Epithelial cell of proximal tubule (primary cell): ENCODE measurements around the gene DNLZ. TPM values are rescaled to one million over a fixed set of nuclear protein-coding genes. Genes with fewer than 3 reads are reported as not detected.

Experiments
- DNase-seq: peaks from one replicate; pipeline ENCODE4 v3.0.0-alpha.2; 2011; ENCODE audit warnings: low read depth
- H3K4me3 ChIP-seq: 2 replicates; pipeline ENCODE4 v1.5.1; 2011; ENCODE audit warnings: low read depth, mild to moderate bottlenecking, low read length
- CTCF ChIP-seq: conservative IDR thresholded peaks from 2 replicates; pipeline ENCODE4 v1.5.1; 2012; ENCODE audit warnings: low read depth, mild to moderate bottlenecking, low read length
- total RNA-seq: library from RNA; depleted of rRNA; stranded (reverse); fragments of >200 nt; gene quantifications from 2 replicates; pipeline ENCODE4 v1.2.3, GENCODE V29; 2015

DNLZ gene
- total RNA-seq, 1 donor from 2014 or later = 67.2 TPM

DNA sequence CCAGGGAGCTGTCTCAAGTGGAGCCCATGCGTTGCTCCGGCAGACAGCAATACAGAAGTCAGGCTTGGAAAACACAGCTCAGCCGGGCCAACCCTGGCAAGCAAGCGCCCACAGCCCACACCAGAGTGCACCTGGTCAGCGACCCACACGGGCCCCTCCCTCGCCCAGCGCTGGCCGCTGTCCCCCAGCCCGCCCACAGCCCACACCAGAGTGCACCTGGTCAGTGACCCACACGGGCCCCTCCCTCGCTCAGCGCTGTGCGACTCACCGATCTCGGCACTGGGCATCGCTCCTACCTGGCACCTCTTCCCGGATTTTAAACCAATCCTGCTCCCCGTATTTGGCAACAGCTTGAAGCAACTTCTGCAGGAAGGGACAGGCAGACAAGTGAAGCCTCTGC, 23.7 kb upstream of the DNLZ start:
- no peak for DNase-seq
- H3K4me3 ChIP-seq = no peak overlapping the region
- TF ChIP-seq CTCF = no peak

- TF ChIP-seq CTCF = no peak
- H3K4me3 ChIP-seq = no peak overlapping the region
- no peak for DNase-seq
These were observed 22.5 kb upstream of the DNLZ start for GRCh38 chr9:136386018-136386417.

GRCh38 chr9:136385015-136385414, 21.5 kb upstream of the DNLZ start:
- no peak for TF ChIP-seq CTCF
- no peak overlapping the region for H3K4me3 ChIP-seq
- DNase-seq = no peak

- no peak for TF ChIP-seq CTCF
- H3K4me3 ChIP-seq = no peak overlapping the region
- no peak for DNase-seq
These were observed 19.9 kb upstream of the DNLZ start for GRCh38 chr9:136383436-136383835.

- H3K4me3 ChIP-seq = no peak overlapping the region
- TF ChIP-seq CTCF = no peak
- DNase-seq = no peak
These were observed 18.5 kb upstream of the DNLZ start for GRCh38 chr9:136381966-136382513.

- no peak for DNase-seq
- TF ChIP-seq CTCF = no peak
- no peak overlapping the region for H3K4me3 ChIP-seq
These were observed 17.8 kb upstream of the DNLZ start for GRCh38 chr9:136381311-136381710.

DNA sequence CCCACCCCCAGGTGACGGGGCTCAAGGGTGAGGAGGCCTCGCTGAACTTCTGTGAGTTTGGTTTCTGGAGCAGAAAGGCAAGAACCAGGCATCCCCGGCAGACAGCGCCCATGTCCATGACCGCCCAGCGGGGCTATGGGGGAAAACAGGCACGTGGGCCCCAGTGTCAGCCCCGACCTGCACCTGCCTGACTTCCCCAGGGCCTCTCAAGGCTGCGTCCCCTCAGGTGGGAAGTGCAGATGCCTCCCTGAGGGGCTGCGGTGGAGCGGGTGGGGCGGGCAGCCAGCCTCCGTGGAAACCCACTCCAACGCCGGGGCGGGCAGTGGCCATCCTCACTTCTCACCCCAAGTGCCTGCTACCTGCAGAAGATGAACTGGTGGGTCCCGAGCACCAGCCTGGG, 16.8 kb upstream of the DNLZ start:
- no peak for TF ChIP-seq CTCF
- H3K4me3 ChIP-seq = no peak overlapping the region
- no peak for DNase-seq
